SH-SY5Y (cell line): ENCODE data around the gene TTF2.

ENCODE experiments used
- GATA2 ChIP-seq: IDR thresholded peaks from 2 replicates; pipeline ENCODE4 v1.6.1; 2011; ENCODE audit warnings: mild to moderate bottlenecking, low read depth, low read length
- GATA3 ChIP-seq: IDR thresholded peaks from 2 replicates; pipeline ENCODE4 v1.6.1; 2011; ENCODE audit warnings: low read depth, mild to moderate bottlenecking, low read length, moderate library complexity

DNA sequence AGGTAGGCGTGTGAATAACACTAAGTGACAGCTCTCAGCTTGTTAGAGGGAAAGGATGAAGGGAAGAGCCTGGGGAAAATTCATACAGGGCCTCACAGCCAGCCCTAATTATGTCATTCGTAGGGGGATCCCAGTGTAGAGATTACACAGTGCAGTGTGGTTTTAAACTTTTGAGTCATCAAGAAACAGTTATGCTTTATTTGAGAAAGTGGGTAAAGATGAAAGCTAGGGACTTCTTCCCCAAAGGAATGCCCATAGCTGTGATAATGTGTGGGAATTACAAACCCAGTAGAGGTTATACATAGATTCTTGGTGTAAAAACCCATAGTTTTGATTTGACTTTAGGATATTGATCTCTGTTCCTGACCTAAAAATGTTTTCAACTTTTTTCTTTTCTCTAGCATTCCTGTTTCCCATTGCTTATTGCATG lies 1.9 kb downstream of the TTF2 start:
- TF ChIP-seq GATA2 (no peak), GATA3 (no peak)
